ENCODE results near the gene PLVAP. TPM values are rescaled to one million over a fixed set of nuclear protein-coding genes. Genes with fewer than 3 reads are reported as not detected.
A peak's percentile ranks its signal among the peaks of the same experiment; 100 is the strongest.

Gene PLVAP
- total and polyA plus RNA-seq, 9 of the 15 experiments (the other 6 are each of a cell fraction or from before 2014, with no cell fraction given) = 0.09 to 0.84 (median 0.51) TPM; not detected in 4

GRCh38 chr19:17333611-17334413 is 43.3 kb downstream of the PLVAP start (continued):
- no peak; the same call in 1 of the 2 replicates for TF ChIP-seq ZHX1 (conservative IDR thresholded peaks at IDR 0.05; ENCODE audit: low read length)
- no peak for TF ChIP-seq HLTF (IDR thresholded peaks at IDR 0.05)
- no peak; the same call in 1 of the 2 replicates for TF ChIP-seq MED1 (CRISPR knock-in tag; IDR thresholded peaks at IDR 0.05; ENCODE audit: borderline replicate concordance)
- no peak for TF ChIP-seq RFX7 (CRISPR knock-in tag; IDR thresholded peaks at IDR 0.05)
- no peak for TF ChIP-seq E4F1 (CRISPR knock-in tag; IDR thresholded peaks at IDR 0.05; ENCODE audit: borderline replicate concordance)
- no peak for TF ChIP-seq NR2C1 (IDR thresholded peaks at IDR 0.05)
- no peak for TF ChIP-seq NR2C1 (tag; IDR thresholded peaks at IDR 0.05)
- TF ChIP-seq SP1 (CRISPR knock-in tag; IDR thresholded peaks at IDR 0.05) = peak; percentile 92
- no peak for TF ChIP-seq RBBP5 (IDR thresholded peaks at IDR 0.05; ENCODE audit: borderline replicate concordance, insufficient read depth, low read length, poor library complexity, severe bottlenecking)
- TF ChIP-seq ZNF609 (CRISPR knock-in tag; IDR thresholded peaks at IDR 0.05; ENCODE audit: borderline replicate concordance) = peak; percentile 88; the same call in 1 of the 2 replicates
- peak; percentile 4 for TF ChIP-seq RB1 (IDR thresholded peaks at IDR 0.05; ENCODE audit: low read depth)

All from K562 (cell line).